Gastroesophageal sphincter (tissue), 4 donors: ENCODE measurements around the gene STUM. TPM values are rescaled to one million over a fixed set of nuclear protein-coding genes. Genes with fewer than 3 reads are reported as not detected.

Source experiments
- ATAC-seq: fragments of 150-250 bp; one replicate; pipeline ENCODE4 v1.9.1; 2016; ENCODE audit warnings: mild to moderate bottlenecking, moderate library complexity
- H3K27ac ChIP-seq, 4 donors: fragments of 200-600 bp; sonication (generic) in 3 of 4; 1 replicate in 3 of 4; 2 replicates in 1 of 4; pipeline ENCODE4 v1.5.1; 2016 to 2019
- H3K27me3 ChIP-seq: fragments of 200-600 bp; sonication (generic); one replicate; pipeline ENCODE4 v1.5.1; 2019
- H3K36me3 ChIP-seq, 2 donors: fragments of 200-600 bp; sonication (generic); one replicate each; pipeline ENCODE4 v1.5.1; 2019; ENCODE audit warnings: control low read depth in 1 of 2
- H3K4me1 ChIP-seq, 3 donors: fragments of 200-600 bp; sonication (generic); 1 replicate in 2 of 3; 2 replicates in 1 of 3; pipeline ENCODE4 v1.5.1; 2016 to 2019; ENCODE audit warnings: control low read depth in 2 of 3
- H3K4me3 ChIP-seq, 2 donors: fragments of 200-600 bp; sonication (generic); one replicate each; pipeline ENCODE4 v1.5.1; 2019; ENCODE audit warnings: mild to moderate bottlenecking in 1 of 2, moderate library complexity in 1 of 2
- H3K9me3 ChIP-seq, 3 donors: fragments of 200-600 bp; sonication (generic); one replicate each; pipeline ENCODE4 v1.5.1; 2017 to 2019; ENCODE audit warnings: control low read depth in 2 of 3
- CTCF ChIP-seq, 4 experiments: fragments of 200-600 bp in 2 of 4; fragments of 450-650 bp in 2 of 4; sonication (generic) in 1 of 4; IDR thresholded peaks; one replicate each; pipeline ENCODE4 v1.5.1; 2017 to 2019; ENCODE audit warnings: antibody characterized with exemption in 4 of 4, mild to moderate bottlenecking in 2 of 4, moderate library complexity in 2 of 4
- EP300 ChIP-seq: sonication (generic); formaldehyde crosslinking; IDR thresholded peaks from one replicate; pipeline ENCODE4 v1.6.1; 2017; ENCODE audit warnings: antibody characterized with exemption, mild to moderate bottlenecking
- POLR2A ChIP-seq, 2 donors: fragments of 450-650 bp; IDR thresholded peaks; one replicate each; pipeline ENCODE4 v1.6.1; 2017; ENCODE audit warnings: antibody characterized with exemption in 2 of 2, mild to moderate bottlenecking in 2 of 2, moderate library complexity in 1 of 2
- POLR2AphosphoS5 ChIP-seq: sonication (generic); formaldehyde crosslinking; IDR thresholded peaks from one replicate; pipeline ENCODE4 v1.6.1; 2017; ENCODE audit warnings: antibody characterized with exemption
- WGBS, 2 donors: methylation state at CpG; one replicate each; pipeline ENCODE4 v1.1.5; 2018; ENCODE audit warnings: low coverage in 1 of 2; 5-methylcytosine and 5-hydroxymethylcytosine counted together
- total RNA-seq, 4 donors: library from RNA; depleted of rRNA; stranded (reverse); fragments of >200 nt; gene quantifications; one replicate each; pipeline ENCODE4 v1.1.0, GENCODE V29; 2016

Gene STUM
- total RNA-seq, 4 donors from 2014 or later = 2.8 to 9.1 (median 4.5) TPM

- peaks cover 0 to 13% (median 0%) of the 10 kb centered on the region in 3 donors for H3K4me1 ChIP-seq
- no peak for ATAC-seq
- TF ChIP-seq EP300 = no peak
- no peak for TF ChIP-seq POLR2A (IDR thresholded peaks at IDR 0.05)
- no peak for TF ChIP-seq CTCF (IDR thresholded peaks at IDR 0.05)
- TF ChIP-seq POLR2AphosphoS5 = no peak
- no peaks in the 10 kb centered on the region for H3K9me3 ChIP-seq
- H3K27me3 ChIP-seq = no peaks in the 10 kb centered on the region
- no peaks in the 10 kb centered on the region for H3K36me3 ChIP-seq
- H3K27ac ChIP-seq = no peak overlapping the region
- no peak overlapping the region for H3K4me3 ChIP-seq
- 78 to 96% methylated on average over 3 of the region's 3 CpGs for WGBS, 2 donors
Observed at GRCh38 chr1:226525750-226526149, 22.8 kb upstream of the STUM start.

- Histone ChIP-seq H3K4me1 (peaks cover 0 to 13% (median 0%) of the 10 kb centered on the region in 3 donors), H3K27me3 (no peaks in the 10 kb centered on the region), H3K36me3 (no peaks in the 10 kb centered on the region), H3K4me3 (peak overlapping the region; percentile 17 to 35), H3K27ac (peak overlapping the region in 2 of 4 donors; percentile 55 to 63), H3K9me3 (no peaks in the 10 kb centered on the region)
- ATAC-seq = peak; percentile 57
- 23 to 28% methylated on average over 4 to 8 of the region's 21 CpGs for WGBS, 2 donors
- TF ChIP-seq EP300 (no peak), POLR2AphosphoS5 (no peak), CTCF (IDR thresholded peaks at IDR 0.05) (no peak), POLR2A (IDR thresholded peaks at IDR 0.05) (no peak)
Observed at GRCh38 chr1:226526801-226527595, 21.6 kb upstream of the STUM start.

GRCh38 chr1:226529891-226530290, 18.7 kb upstream of the STUM start:
- H3K36me3 ChIP-seq = no peaks in the 10 kb centered on the region
- H3K27ac ChIP-seq = no peak overlapping the region
- no peak overlapping the region for H3K4me3 ChIP-seq
- TF ChIP-seq CTCF (IDR thresholded peaks at IDR 0.05) (no peak), POLR2A (IDR thresholded peaks at IDR 0.05) (no peak), POLR2AphosphoS5 (no peak), EP300 (no peak)
- H3K27me3 ChIP-seq = no peaks in the 10 kb centered on the region
- no CpG with 5 or more reads among the region's 7 CpGs for WGBS, 2 donors
- peaks cover 0 to 13% (median 0%) of the 10 kb centered on the region in 3 donors for H3K4me1 ChIP-seq
- ATAC-seq = no peak
- no peaks in the 10 kb centered on the region for H3K9me3 ChIP-seq

GRCh38 chr1:226530591-226530990, 18.0 kb upstream of the STUM start:
- TF ChIP-seq EP300 (no peak), POLR2A (IDR thresholded peaks at IDR 0.05) (no peak), POLR2AphosphoS5 (no peak), CTCF (IDR thresholded peaks at IDR 0.05) (no peak)
- 80 to 94% methylated on average over 4 to 5 of the region's 6 CpGs for WGBS, 2 donors

More at GRCh38 chr1:226530591-226530990, 18.0 kb upstream of the STUM start:
- Histone ChIP-seq H3K27ac (no peak overlapping the region), H3K27me3 (no peaks in the 10 kb centered on the region), H3K4me1 (peaks cover 0 to 13% (median 0%) of the 10 kb centered on the region in 3 donors), H3K36me3 (no peaks in the 10 kb centered on the region), H3K4me3 (no peak overlapping the region), H3K9me3 (no peaks in the 10 kb centered on the region)
- ATAC-seq = no peak
